Chondrocyte (in vitro differentiated cells): ENCODE results near the gene DLG2. TPM values are rescaled to one million over a fixed set of nuclear protein-coding genes. Genes with fewer than 3 reads are reported as not detected.

Source experiments
- DNase-seq: peaks from one replicate; pipeline ENCODE4 v3.0.0; 2021; ENCODE audit warnings: mixed read lengths, low spot score
- H3K27ac Mint-ChIP-seq: one replicate; pipeline ENCODE4 v1.8.0; 2021; ENCODE audit warnings: mild to moderate bottlenecking, moderate library complexity, mixed read lengths; ENCODE audit not compliant: unreplicated experiment
- H3K27me3 Mint-ChIP-seq: 2 replicates; pipeline ENCODE4 v1.8.0; 2021; ENCODE audit warnings: low read depth, mixed read lengths
- H3K36me3 Mint-ChIP-seq: 2 replicates; pipeline ENCODE4 v1.8.0; 2021; ENCODE audit warnings: low read depth, mixed read lengths
- H3K4me1 Mint-ChIP-seq: 2 replicates; pipeline ENCODE4 v1.8.0; 2021; ENCODE audit warnings: low read depth, mild to moderate bottlenecking, mixed read lengths
- H3K4me3 Mint-ChIP-seq: one replicate; pipeline ENCODE4 v1.8.0; 2021; ENCODE audit warnings: mild to moderate bottlenecking, moderate library complexity, mixed read lengths; ENCODE audit not compliant: unreplicated experiment
- H3K9me3 Mint-ChIP-seq: 2 replicates; pipeline ENCODE4 v1.8.0; 2021; ENCODE audit warnings: low read depth, mixed read lengths
- CTCF ChIP-seq: fragments of 200-600 bp; sonication (generic); IDR thresholded peaks from 2 replicates; pipeline ENCODE4 v1.5.0; 2021; ENCODE audit warnings: antibody characterized with exemption, mild to moderate bottlenecking, moderate library complexity
- total RNA-seq: library from RNA; stranded (reverse); gene quantifications from 3 replicates; pipeline ENCODE4 v1.2.1, GENCODE V29; 2021

Gene DLG2
- total RNA-seq, 1 donor from 2014 or later = 1.3 TPM

GRCh38 chr11:84241343-84242131 is 1385.6 kb downstream of the DLG2 start:
- Mint-ChIP-seq H3K4me3 (no peak overlapping the region), H3K9me3 (no peaks in the 10 kb centered on the region), H3K36me3 (no peaks in the 10 kb centered on the region), H3K4me1 (no peaks in the 10 kb centered on the region), H3K27ac (no peak overlapping the region), H3K27me3 (peaks cover 1% of the 10 kb centered on the region)
- no peak for DNase-seq
- TF ChIP-seq CTCF = no peak

- Mint-ChIP-seq H3K36me3 (no peaks in the 10 kb centered on the region), H3K9me3 (no peaks in the 10 kb centered on the region), H3K4me3 (no peak overlapping the region), H3K4me1 (no peaks in the 10 kb centered on the region), H3K27ac (no peak overlapping the region), H3K27me3 (peaks cover 1% of the 10 kb centered on the region)
- no peak for TF ChIP-seq CTCF
- DNase-seq = no peak
Observed at GRCh38 chr11:84240847-84241246, 1386.3 kb downstream of the DLG2 start.

GRCh38 chr11:84236436-84236835 is 1390.7 kb downstream of the DLG2 start:
- Mint-ChIP-seq H3K27me3 (peaks cover 4% of the 10 kb centered on the region), H3K9me3 (no peaks in the 10 kb centered on the region), H3K27ac (no peak overlapping the region), H3K36me3 (no peaks in the 10 kb centered on the region), H3K4me3 (no peak overlapping the region), H3K4me1 (no peaks in the 10 kb centered on the region)
- DNase-seq = no peak
- TF ChIP-seq CTCF = no peak

GRCh38 chr11:84234462-84235202 is 1392.5 kb downstream of the DLG2 start:
- H3K9me3 Mint-ChIP-seq = no peaks in the 10 kb centered on the region
- TF ChIP-seq CTCF = no peak
- H3K4me3 Mint-ChIP-seq = no peak overlapping the region
- no peaks in the 10 kb centered on the region for H3K4me1 Mint-ChIP-seq
- H3K27ac Mint-ChIP-seq = no peak overlapping the region
- no peak for DNase-seq
- H3K27me3 Mint-ChIP-seq = peaks cover 6% of the 10 kb centered on the region
- H3K36me3 Mint-ChIP-seq = no peaks in the 10 kb centered on the region

GRCh38 chr11:84234011-84234410 is 1393.1 kb downstream of the DLG2 start:
- peaks cover 6% of the 10 kb centered on the region for H3K27me3 Mint-ChIP-seq
- no peak for DNase-seq
- no peaks in the 10 kb centered on the region for H3K4me1 Mint-ChIP-seq
- H3K9me3 Mint-ChIP-seq = no peaks in the 10 kb centered on the region
- TF ChIP-seq CTCF = no peak
- no peaks in the 10 kb centered on the region for H3K36me3 Mint-ChIP-seq
- H3K4me3 Mint-ChIP-seq = no peak overlapping the region
- no peak overlapping the region for H3K27ac Mint-ChIP-seq
